ENCODE results near the gene TAGLN. TPM values are rescaled to one million over a fixed set of nuclear protein-coding genes. Genes with fewer than 3 reads are reported as not detected.

The TAGLN gene
- polyA plus RNA-seq, 2 of the 4 experiments (the other 2 are of a cell fraction) = 43.2 to 287 TPM

Other genes starting within 250 kb of the TAGLN start
- 8.2 and 12.3 TPM in 2 replicates for gene SIK3, start 100.9 kb upstream of the TAGLN start, polyA plus RNA-seq (2011; rRNA removed)
- gene SIK3, start 100.9 kb upstream of the TAGLN start, polyA plus RNA-seq (2017; fragmentation: RNase III; extraction: RNeasy Plus Mini Kit Qiagen cat#74134 plus additional on column Dnase treatment) = 7.3 to 9.0 TPM (median 8.7 TPM) in 3 replicates
- 47.8 and 55.3 TPM in 2 replicates for gene PAFAH1B2, start 55.1 kb upstream of the TAGLN start, polyA plus RNA-seq (2011; rRNA removed)
- 32.2 to 33.9 TPM (median 32.9 TPM) in 3 replicates for gene PAFAH1B2, start 55.1 kb upstream of the TAGLN start, polyA plus RNA-seq (2017; fragmentation: RNase III; extraction: RNeasy Plus Mini Kit Qiagen cat#74134 plus additional on column Dnase treatment)
- 8.5 and 15.4 TPM in 2 replicates for gene SIDT2, start 20.6 kb upstream of the TAGLN start, polyA plus RNA-seq (2011; rRNA removed)
- gene SIDT2, start 20.6 kb upstream of the TAGLN start, polyA plus RNA-seq (2017; fragmentation: RNase III; extraction: RNeasy Plus Mini Kit Qiagen cat#74134 plus additional on column Dnase treatment) = 5.5 to 6.4 TPM (median 5.9 TPM) in 3 replicates
- 9.8 and 12.8 TPM in 2 replicates for gene PCSK7, start 32.7 kb downstream of the TAGLN start, polyA plus RNA-seq (2011; rRNA removed)
- gene PCSK7, start 32.7 kb downstream of the TAGLN start, polyA plus RNA-seq (2017; fragmentation: RNase III; extraction: RNeasy Plus Mini Kit Qiagen cat#74134 plus additional on column Dnase treatment) = 17.8 to 20.1 TPM (median 19.6 TPM) in 3 replicates
- 14.0 and 15.9 TPM in 2 replicates for gene RNF214, start 33.3 kb downstream of the TAGLN start, polyA plus RNA-seq (2011; rRNA removed)
- gene RNF214, start 33.3 kb downstream of the TAGLN start, polyA plus RNA-seq (2017; fragmentation: RNase III; extraction: RNeasy Plus Mini Kit Qiagen cat#74134 plus additional on column Dnase treatment) = 10.6 to 11.6 TPM (median 11.0 TPM) in 3 replicates
- 4.4 and 5.4 TPM in 2 replicates for gene BACE1-AS, start 92.0 kb downstream of the TAGLN start, polyA plus RNA-seq (2011; rRNA removed)
- 1.7 to 2.0 TPM (median 1.8 TPM) in 3 replicates for gene BACE1-AS, start 92.0 kb downstream of the TAGLN start, polyA plus RNA-seq (2017; fragmentation: RNase III; extraction: RNeasy Plus Mini Kit Qiagen cat#74134 plus additional on column Dnase treatment)
- gene BACE1, start 116.9 kb downstream of the TAGLN start, polyA plus RNA-seq (2011; rRNA removed) = 6.1 and 8.7 TPM in 2 replicates
- 6.3 to 7.8 TPM (median 7.8 TPM) in 3 replicates for gene BACE1, start 116.9 kb downstream of the TAGLN start, polyA plus RNA-seq (2017; fragmentation: RNase III; extraction: RNeasy Plus Mini Kit Qiagen cat#74134 plus additional on column Dnase treatment)
- 13.3 and 19.6 TPM in 2 replicates for gene CEP164, start 128.5 kb downstream of the TAGLN start, polyA plus RNA-seq (2011; rRNA removed)
- 16.4 to 17.4 TPM (median 16.6 TPM) in 3 replicates for gene CEP164, start 128.5 kb downstream of the TAGLN start, polyA plus RNA-seq (2017; fragmentation: RNase III; extraction: RNeasy Plus Mini Kit Qiagen cat#74134 plus additional on column Dnase treatment)

All from A549 (cell line).